HG03025 (cell line): ENCODE data around the gene NPAT.

Experiments used
- ATAC-seq: cut with Tn5 transposase; IDR thresholded peaks from one replicate; pipeline ENCODE4 v1.9.1; 2021; ENCODE audit warnings: mild to moderate bottlenecking, moderate library complexity; ENCODE audit not compliant: unreplicated experiment, low FRiP score

NPAT gene

DNA sequence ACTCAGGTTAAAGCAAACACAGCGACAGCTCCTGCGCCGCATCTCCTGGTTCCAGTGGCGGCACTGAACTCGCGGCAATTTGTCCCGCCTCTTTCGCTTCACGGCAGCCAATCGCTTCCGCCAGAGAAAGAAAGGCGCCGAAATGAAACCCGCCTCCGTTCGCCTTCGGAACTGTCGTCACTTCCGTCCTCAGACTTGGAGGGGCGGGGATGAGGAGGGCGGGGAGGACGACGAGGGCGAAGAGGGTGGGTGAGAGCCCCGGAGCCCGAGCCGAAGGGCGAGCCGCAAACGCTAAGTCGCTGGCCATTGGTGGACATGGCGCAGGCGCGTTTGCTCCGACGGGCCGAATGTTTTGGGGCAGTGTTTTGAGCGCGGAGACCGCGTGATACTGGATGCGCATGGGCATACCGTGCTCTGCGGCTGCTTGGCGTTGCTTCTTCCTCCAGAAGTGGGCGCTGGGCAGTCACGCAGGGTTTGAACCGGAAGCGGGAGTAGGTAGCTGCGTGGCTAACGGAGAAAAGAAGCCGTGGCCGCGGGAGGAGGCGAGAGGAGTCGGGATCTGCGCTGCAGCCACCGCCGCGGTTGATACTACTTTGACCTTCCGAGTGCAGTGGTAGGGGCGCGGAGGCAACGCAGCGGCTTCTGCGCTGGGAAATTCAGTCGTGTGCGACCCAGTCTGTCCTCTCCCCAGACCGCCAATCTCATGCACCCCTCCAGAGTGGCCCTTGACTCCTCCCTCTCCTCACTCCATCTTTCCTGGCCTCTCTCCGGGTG is at the start of gene NPAT, which contains the start of gene ATM:
NPAT (minus strand) TSS at position 65 of the 774 bp plus-strand sequence. CDS start 102 bp downstream, outside the sequence.
ATM (plus strand) TSS at position 494 of the 774 bp plus-strand sequence. CDS start 4,558 bp downstream, outside the sequence.
- peak; percentile 76 for ATAC-seq

- ATAC-seq, result no peak
Observed at GRCh38 chr11:108269583-108269982, 47.1 kb upstream of the NPAT start.

DNA sequence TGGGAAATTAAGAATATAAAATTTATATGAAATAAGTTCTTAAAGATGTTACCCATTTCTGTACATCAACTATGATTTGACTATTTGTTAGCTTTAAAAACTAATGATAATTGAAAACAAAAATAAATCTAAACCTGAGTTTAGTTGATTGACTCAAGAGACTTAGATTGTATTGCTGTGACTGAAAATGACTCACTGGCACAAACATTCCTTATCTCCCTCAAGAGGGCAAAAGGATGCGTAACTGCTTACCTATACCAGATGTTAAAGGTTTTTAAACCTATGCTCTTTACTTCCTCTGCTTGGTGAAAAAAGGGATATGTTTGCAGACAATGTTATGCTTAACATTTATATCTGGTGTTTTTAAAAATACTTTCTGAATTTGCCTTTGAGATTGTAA is 30.7 kb upstream of the NPAT start:
- ATAC-seq, result no peak

GRCh38 chr11:108246885-108247284 is 24.4 kb upstream of the NPAT start:
- no peak for ATAC-seq

GRCh38 chr11:108246308-108246707 is 23.9 kb upstream of the NPAT start:
- no peak for ATAC-seq

GRCh38 chr11:108242422-108242821 is 20.0 kb upstream of the NPAT start:
- ATAC-seq, result no peak

DNA sequence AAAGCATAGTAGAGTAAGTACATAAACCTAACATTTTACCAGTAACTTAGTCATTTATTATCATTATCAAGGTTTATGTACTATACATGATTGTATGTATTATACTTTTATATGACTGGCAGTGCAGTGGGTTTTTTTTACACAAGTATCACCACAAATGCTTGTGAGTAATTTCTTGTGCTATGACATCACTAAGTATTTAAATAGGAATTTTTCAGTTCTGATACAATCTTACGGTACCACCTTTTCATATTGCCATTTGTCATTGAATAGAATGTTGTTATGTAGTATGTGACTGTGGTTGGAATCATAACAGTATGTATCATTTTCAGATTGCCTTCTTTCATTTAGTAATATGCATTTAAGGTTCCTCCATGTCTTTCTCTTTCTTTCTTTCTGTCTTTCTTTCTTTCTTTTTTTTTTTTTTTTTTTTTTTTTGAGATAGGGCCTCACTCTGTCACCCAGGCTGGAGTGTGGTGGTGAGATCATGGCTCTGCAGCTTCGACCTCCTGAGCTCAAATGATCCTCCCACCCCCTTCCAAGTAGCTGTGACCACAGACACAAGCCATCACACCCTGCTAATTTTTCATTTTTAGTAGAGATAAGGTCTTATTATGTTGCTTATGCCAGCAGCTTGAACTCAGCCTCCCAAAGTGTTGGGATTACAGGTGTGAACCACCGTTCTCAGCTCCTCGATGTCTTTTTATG is 19.0 kb upstream of the NPAT start:
- no peak for ATAC-seq

DNA sequence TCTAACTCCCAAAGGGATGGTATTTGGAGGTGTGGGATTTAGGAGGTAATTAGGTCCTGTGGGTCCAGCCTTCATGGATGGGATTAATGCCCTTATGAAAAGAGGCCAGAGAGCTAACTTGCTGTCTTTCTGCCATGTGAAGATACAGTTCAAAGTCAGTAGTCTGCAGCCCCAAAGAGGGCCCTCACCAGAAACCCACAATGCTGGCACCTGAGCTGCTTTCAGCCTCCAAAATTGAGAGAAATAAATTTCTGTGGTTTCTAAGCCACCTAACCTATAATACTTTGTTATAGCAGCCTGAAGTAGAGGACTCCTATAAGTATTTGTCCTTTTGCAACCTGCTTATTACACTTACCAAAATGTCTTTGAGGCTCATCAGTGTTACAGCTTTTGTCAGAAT is 16.6 kb upstream of the NPAT start:
- ATAC-seq, result no peak

- no peak for ATAC-seq
Observed at GRCh38 chr11:108237058-108237481, 14.6 kb upstream of the NPAT start.

GRCh38 chr11:108235633-108236032 is 13.2 kb upstream of the NPAT start:
- no peak for ATAC-seq

DNA sequence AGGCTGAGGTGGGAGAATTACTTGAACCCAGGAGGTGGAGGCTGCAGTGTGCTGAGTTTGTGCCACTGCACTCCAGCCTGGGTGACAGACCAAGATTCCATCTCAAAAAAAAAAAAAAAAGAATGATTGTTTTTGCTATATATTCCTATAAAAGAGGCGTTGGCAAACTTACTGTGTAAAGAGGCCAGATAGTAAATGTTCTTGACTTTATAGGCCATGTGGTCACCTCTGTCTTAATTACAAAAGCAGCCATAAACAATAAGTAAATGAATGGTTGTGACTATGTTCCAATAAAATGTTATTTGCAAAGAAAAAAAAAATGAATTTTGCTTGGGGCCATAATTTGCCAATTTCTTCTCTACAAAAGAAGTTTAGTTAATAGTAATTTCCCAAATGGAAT is 12.8 kb upstream of the NPAT start:
- ATAC-seq, result no peak

DNA sequence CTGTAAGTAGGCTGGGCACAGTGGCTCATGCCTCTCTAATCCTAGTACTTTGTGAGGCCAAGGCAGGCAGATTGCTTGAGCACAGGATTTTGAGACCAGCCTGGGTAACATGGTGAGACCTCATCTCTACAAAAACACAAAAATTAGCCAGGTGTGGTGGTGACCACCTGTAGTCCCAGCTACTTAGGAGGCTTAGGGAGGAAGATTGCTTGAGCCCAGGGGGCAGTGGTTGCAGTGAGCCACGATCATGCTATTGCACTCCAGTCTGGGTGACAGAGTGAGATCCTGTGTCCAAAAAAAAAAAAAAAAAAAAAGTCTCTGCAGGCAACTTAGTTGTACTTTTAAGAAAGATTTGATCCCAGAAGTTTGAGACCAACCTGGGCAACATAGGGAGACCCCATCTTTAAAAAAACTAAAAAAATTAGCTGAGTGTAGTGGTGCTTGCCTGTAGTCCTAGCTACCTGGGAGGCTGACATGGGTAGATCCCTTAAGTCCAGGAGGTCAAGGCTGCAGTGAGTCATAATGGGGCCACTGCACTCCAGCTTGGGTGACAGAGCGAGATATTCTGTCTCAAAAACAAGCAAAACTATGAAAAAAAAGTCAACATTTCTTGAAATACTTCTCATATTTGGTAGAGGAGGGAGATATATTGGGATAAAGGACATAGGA is 11.0 kb upstream of the NPAT start:
- ATAC-seq, result no peak

DNA sequence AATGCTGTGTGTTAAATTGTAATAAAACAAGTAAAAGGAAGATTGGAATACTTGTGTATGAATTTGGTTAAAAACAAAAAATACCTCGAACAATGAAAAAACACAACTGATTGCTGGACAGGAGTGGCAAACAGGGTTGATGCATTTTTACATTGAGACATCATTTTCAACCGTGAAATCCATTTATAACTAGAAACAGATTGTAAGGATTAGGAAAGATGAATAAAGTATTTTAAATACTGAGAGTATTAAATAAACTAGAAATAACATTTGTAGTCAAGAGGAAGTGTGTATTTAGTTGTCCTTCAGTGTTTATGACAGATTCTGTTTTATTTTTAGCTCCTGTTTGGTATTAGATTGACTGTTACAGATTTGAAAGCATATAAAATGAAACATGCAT is 5.8 kb upstream of the NPAT start:
- no peak for ATAC-seq

DNA sequence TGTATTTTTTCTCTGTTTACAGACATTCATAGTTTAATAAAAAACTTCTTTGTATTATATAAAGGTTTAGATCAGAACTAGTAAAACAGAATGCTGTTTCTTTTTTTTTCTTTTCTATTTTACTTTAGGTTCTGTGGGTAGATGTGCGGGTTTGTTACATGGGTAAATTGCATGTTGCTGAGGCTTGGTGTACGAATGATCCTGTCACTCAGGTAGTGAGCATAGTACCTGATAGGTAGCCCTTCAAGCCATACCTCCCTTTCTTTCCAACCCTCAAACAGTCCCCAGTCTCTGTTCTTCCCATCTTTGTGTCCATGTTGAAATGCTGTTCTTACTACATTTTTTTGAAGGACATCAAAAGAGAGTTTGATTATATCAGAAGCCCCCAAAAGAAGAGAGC is 3.6 kb upstream of the NPAT start:
- ATAC-seq, result no peak

- ATAC-seq, result no peak
Observed at GRCh38 chr11:108224911-108225786, 2.7 kb upstream of the NPAT start.

DNA sequence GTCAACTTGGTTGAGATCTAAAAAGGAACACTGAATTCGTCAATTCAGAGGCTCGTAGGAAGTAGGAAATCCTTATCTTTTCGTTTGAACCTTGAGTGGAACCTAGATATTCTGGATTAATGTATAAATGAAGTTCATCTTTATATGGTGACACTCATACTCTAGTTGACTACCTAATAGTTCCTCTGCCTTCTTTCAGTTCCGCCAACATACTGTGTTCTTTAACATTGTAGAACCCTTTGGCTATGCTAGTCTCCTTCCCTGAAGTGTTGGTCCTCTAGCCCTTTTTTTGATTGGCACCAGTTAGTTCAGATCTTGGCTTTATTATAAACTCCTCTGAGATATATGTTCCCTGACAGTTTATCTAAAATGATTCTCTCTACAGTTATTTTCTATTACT is 1.9 kb upstream of the NPAT start:
- no peak for ATAC-seq

DNA sequence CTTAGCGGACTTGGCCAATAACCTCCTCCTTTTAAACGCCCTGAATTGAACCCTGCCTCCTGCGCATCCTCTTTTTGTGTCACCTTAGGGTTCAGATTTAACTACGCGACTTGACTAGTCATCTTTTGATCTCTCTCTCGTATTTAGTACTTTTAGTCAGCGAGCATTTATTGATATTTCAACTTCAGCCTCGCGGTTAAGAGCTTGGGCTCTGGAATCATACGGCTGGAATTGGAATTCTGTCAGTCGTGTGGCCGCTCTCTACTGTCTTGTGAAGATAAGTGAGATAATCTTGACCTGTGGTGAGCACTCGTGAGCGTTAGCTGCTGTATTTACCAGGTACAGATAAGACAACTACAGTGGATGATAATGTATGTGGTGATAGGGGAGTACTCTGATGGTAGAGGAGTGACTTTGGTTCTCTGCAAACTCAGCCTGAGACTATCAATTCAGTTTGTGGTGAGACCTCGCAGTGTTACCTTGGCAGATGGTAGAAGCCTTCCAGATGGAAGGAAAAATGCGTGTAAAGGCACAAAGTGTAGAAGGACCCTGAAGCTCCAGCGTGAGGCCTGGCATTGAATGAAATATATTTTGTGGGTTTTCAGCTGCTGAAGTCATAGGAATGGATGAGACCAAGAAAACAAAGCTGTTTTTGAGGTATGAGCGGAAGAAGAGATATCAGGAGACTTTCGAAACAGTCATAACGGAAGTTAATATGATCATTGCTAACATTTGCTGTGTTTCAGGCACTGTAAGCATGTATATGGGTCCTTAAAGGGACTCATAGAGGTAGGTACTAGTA is 1.1 kb upstream of the NPAT start:
- ATAC-seq, result peak; percentile 29

- ATAC-seq, result peak; percentile 2
Observed at GRCh38 chr11:108221911-108222573, 396 bp downstream of the NPAT start.

- no peak for ATAC-seq
Observed at GRCh38 chr11:108221371-108221770, 1.1 kb downstream of the NPAT start.
